UCSD-AML1 (cell line): ENCODE measurements around the gene SEC24C.
"Not testable (repeated sequence)": the region's sequence is repeated elsewhere in the genome, so short reads cannot be mapped to it uniquely, and the experiment has no call there.

Experiments
- DNase-seq: peaks from one replicate; lab custom pipeline; 2025; ENCODE audit not compliant: unreplicated experiment; lab: John Stamatoyannopoulos, UW

SEC24C gene

GRCh38 chr10:73771722-73772280 is 27.6 kb downstream of the SEC24C start:
- no peak for DNase-seq

GRCh38 chr10:73772281-73773151 is 28.3 kb downstream of the SEC24C start:
- DNase-seq: peak; percentile 77

- no peak for DNase-seq
Measured at GRCh38 chr10:73773152-73773879, 29.1 kb downstream of the SEC24C start.

GRCh38 chr10:73774637-73775036 is 30.5 kb downstream of the SEC24C start:
- peak; percentile 14 for DNase-seq

- no peak for DNase-seq
Measured at GRCh38 chr10:73779018-73779417, 34.8 kb downstream of the SEC24C start.

GRCh38 chr10:73779539-73780197 is 35.5 kb downstream of the SEC24C start:
- DNase-seq: no peak

- DNase-seq: no peak
Measured at GRCh38 chr10:73780301-73780700, 36.1 kb downstream of the SEC24C start.

- DNase-seq: no peak
Measured at GRCh38 chr10:73780966-73781365, 36.8 kb downstream of the SEC24C start.

GRCh38 chr10:73781548-73781878 is 37.3 kb downstream of the SEC24C start:
- no peak for DNase-seq

GRCh38 chr10:73781879-73782748 is 37.9 kb downstream of the SEC24C start, which contains the start of gene CHCHD1:
TSS of gene CHCHD1 (plus strand) at chr10:73782048. CDS start at chr10:73782076, 28 bp downstream.
- DNase-seq: peak; percentile 89

GRCh38 chr10:73782749-73783085 is 38.5 kb downstream of the SEC24C start:
- DNase-seq: no peak

GRCh38 chr10:73785211-73785720 is 41.1 kb downstream of the SEC24C start, which contains the start of gene ZSWIM8:
TSS of gene ZSWIM8 (plus strand) at chr10:73785606. CDS start at chr10:73785879, 273 bp downstream.
- peak; percentile 90 for DNase-seq

- peak; percentile 42 for DNase-seq
Measured at GRCh38 chr10:73785721-73786511, 41.7 kb downstream of the SEC24C start.

GRCh38 chr10:73786512-73786885 is 42.3 kb downstream of the SEC24C start:
- DNase-seq: no peak

GRCh38 chr10:73787031-73787800 is 43.0 kb downstream of the SEC24C start:
- not testable (repeated sequence) for DNase-seq

GRCh38 chr10:73788864-73789658 is 44.9 kb downstream of the SEC24C start:
- DNase-seq: no peak

- no peak for DNase-seq
Measured at GRCh38 chr10:73789659-73790055, 45.5 kb downstream of the SEC24C start.
